MM.1S (cell line): Measurements from ENCODE around the gene PHTF2.
"Not testable (repeated sequence)": the region's sequence is repeated elsewhere in the genome, so short reads cannot be mapped to it uniquely, and the experiment has no call there.

Source experiments
- EZH2phosphoT487 ChIP-seq: fragments of 300-600 bp; sonication (generic); IDR thresholded peaks from 2 replicates; pipeline ENCODE4 v1.6.1; 2018; ENCODE audit warnings: antibody characterized with exemption, low read length
- TF ChIP-seq, protein P1 (sequence below): fragments of 300-600 bp; sonication (generic); IDR thresholded peaks from 2 replicates; pipeline ENCODE4 v1.5.1; 2016; ENCODE audit warnings: antibody characterized with exemption, low read length, mixed read lengths

DNA sequence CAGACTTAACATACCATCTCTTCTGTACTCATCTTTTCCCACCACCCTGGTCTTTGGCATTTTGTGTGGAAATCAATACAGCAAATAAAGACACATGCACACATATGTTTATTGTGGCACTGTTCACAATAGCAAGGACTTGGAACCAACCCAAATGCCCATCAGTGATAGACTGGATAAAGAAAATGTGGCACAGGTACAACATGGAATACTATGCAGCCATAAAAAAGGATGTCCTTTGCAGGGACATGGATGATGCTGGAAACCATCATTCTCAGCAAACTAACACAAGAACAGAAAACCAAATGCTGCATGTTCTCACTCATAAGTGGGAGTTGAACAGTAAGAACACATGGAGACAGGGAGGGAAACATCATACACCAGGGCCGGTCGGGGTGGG is 37.9 kb downstream of the PHTF2 start:
- TF ChIP-seq, protein P1, sequence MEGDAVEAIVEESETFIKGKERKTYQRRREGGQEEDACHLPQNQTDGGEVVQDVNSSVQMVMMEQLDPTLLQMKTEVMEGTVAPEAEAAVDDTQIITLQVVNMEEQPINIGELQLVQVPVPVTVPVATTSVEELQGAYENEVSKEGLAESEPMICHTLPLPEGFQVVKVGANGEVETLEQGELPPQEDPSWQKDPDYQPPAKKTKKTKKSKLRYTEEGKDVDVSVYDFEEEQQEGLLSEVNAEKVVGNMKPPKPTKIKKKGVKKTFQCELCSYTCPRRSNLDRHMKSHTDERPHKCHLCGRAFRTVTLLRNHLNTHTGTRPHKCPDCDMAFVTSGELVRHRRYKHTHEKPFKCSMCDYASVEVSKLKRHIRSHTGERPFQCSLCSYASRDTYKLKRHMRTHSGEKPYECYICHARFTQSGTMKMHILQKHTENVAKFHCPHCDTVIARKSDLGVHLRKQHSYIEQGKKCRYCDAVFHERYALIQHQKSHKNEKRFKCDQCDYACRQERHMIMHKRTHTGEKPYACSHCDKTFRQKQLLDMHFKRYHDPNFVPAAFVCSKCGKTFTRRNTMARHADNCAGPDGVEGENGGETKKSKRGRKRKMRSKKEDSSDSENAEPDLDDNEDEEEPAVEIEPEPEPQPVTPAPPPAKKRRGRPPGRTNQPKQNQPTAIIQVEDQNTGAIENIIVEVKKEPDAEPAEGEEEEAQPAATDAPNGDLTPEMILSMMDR: not testable (repeated sequence)
- TF ChIP-seq EZH2phosphoT487: not testable (repeated sequence)
